H1 (cell line): Measurements from ENCODE around the gene TIMD4. TPM values are rescaled to one million over a fixed set of nuclear protein-coding genes. Genes with fewer than 3 reads are reported as not detected.

Experiments used
- CBX8 ChIP-seq: fragments of 300-800, 300-1000 bp; sonication (generic); IDR thresholded peaks from 2 replicates; pipeline ENCODE4 v1.7.1; 2016; ENCODE audit warnings: low read depth, low read length, borderline replicate concordance
- CREB1 ChIP-seq: IDR thresholded peaks from 2 replicates; pipeline ENCODE4 v1.6.1; 2012; ENCODE audit warnings: inconsistent platforms
- MAFK ChIP-seq: IDR thresholded peaks from 2 replicates; pipeline ENCODE4 v1.6.1; 2012; ENCODE audit warnings: low read depth, mild to moderate bottlenecking, improper control_type of control experiment, low read length
- RAD21 ChIP-seq, 2 experiments: IDR thresholded peaks in 1 of 2; conservative IDR thresholded peaks in 1 of 2; 2 replicates each; pipeline ENCODE4 v1.6.1; 2011; ENCODE audit warnings: low read depth in 2 of 2, low read length in 2 of 2, improper control_type of control experiment in 1 of 2, inconsistent platforms in 1 of 2, mild to moderate bottlenecking in 1 of 2, moderate library complexity in 1 of 2
- RBBP5 ChIP-seq: IDR thresholded peaks from 2 replicates; pipeline ENCODE4 v1.7.1; 2012; ENCODE audit warnings: low read depth, mild to moderate bottlenecking, inconsistent platforms, low read length, moderate library complexity, borderline replicate concordance
- RXRA ChIP-seq: IDR thresholded peaks from 2 replicates; pipeline ENCODE4 v1.6.1; 2011; ENCODE audit warnings: low read depth, mild to moderate bottlenecking, low read length, moderate library complexity; ENCODE audit not compliant: insufficient read depth
- SP4 ChIP-seq: IDR thresholded peaks from 2 replicates; pipeline ENCODE4 v1.6.1; 2012; ENCODE audit warnings: low read length, inconsistent platforms
- polyA plus RNA-seq, 7 experiments: library from polyadenylated mRNA; depleted of rRNA in 3 of 7; stranded (reverse) in 5 of 7; unstranded in 2 of 7; fragments of >200 nt in 5 of 7; fragments of 200-250 nt in 2 of 7; gene quantifications; 1 replicate in 5 of 7; 2 replicates in 1 of 7; 4 replicates in 1 of 7; pipeline versions ENCODE4 v1.2.1 to v1.2.3, GENCODE V29; 2011 to 2013; ENCODE audit warnings: missing spikeins in 2 of 7, mixed read lengths in 2 of 7
- total RNA-seq: library from RNA; stranded (reverse); fragmentation: NEBNext Ultra II Directional; extraction: Animal tissue kit (Norgen Biotek cat#: 25700); gene quantifications from 2 replicates; pipeline ENCODE4 v1.2.1, GENCODE V29; 2021
- TF ChIP-seq, protein P1 (sequence below): fragments of 300-600 bp; sonication (generic); IDR thresholded peaks from 2 replicates; pipeline ENCODE4 v1.7.1; 2012; ENCODE audit warnings: low read length, moderate library complexity, mild to moderate bottlenecking, inconsistent platforms; ENCODE audit not compliant: insufficient replicate concordance
- TF ChIP-seq, protein P2 (sequence below): IDR thresholded peaks from 2 replicates; pipeline ENCODE4 v1.6.1; 2012; ENCODE audit warnings: low read length, inconsistent platforms

TIMD4 gene
- total and polyA plus RNA-seq, 2 of the 8 experiments (the other 6 are each of a cell fraction or from before 2014, with no cell fraction given), result not detected

DNA sequence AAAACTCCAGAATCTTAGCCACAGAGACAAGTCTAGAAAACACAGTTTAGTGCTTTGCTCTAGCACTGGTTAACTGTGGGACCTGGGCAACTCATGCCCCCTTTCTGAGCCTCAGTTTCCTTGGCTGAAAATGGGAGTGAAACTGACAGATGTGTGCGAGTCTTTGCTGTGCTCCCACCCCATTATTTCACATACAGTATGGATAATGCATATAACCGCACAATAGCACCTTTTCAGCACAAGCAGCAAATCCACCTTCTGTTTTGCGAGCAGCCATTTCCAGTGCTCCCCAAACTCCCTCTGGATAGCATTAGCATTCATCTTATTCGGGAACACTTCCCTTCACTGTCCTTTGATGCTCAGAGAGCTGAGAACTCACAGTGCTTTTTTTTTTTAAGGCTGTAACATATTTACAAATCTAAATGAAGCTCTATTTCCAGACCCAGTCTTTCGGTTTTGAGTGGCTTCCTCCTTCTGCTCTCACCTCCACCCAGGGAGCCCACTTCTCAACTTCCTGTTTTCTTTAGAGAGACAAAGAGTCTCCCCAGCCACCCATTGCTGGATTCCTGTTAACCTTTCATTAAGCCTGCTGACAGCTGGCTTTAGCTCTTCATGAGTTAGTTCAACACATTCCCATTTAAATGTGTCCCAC, 49.2 kb downstream of the TIMD4 start (continued):
- TF ChIP-seq, protein P1, sequence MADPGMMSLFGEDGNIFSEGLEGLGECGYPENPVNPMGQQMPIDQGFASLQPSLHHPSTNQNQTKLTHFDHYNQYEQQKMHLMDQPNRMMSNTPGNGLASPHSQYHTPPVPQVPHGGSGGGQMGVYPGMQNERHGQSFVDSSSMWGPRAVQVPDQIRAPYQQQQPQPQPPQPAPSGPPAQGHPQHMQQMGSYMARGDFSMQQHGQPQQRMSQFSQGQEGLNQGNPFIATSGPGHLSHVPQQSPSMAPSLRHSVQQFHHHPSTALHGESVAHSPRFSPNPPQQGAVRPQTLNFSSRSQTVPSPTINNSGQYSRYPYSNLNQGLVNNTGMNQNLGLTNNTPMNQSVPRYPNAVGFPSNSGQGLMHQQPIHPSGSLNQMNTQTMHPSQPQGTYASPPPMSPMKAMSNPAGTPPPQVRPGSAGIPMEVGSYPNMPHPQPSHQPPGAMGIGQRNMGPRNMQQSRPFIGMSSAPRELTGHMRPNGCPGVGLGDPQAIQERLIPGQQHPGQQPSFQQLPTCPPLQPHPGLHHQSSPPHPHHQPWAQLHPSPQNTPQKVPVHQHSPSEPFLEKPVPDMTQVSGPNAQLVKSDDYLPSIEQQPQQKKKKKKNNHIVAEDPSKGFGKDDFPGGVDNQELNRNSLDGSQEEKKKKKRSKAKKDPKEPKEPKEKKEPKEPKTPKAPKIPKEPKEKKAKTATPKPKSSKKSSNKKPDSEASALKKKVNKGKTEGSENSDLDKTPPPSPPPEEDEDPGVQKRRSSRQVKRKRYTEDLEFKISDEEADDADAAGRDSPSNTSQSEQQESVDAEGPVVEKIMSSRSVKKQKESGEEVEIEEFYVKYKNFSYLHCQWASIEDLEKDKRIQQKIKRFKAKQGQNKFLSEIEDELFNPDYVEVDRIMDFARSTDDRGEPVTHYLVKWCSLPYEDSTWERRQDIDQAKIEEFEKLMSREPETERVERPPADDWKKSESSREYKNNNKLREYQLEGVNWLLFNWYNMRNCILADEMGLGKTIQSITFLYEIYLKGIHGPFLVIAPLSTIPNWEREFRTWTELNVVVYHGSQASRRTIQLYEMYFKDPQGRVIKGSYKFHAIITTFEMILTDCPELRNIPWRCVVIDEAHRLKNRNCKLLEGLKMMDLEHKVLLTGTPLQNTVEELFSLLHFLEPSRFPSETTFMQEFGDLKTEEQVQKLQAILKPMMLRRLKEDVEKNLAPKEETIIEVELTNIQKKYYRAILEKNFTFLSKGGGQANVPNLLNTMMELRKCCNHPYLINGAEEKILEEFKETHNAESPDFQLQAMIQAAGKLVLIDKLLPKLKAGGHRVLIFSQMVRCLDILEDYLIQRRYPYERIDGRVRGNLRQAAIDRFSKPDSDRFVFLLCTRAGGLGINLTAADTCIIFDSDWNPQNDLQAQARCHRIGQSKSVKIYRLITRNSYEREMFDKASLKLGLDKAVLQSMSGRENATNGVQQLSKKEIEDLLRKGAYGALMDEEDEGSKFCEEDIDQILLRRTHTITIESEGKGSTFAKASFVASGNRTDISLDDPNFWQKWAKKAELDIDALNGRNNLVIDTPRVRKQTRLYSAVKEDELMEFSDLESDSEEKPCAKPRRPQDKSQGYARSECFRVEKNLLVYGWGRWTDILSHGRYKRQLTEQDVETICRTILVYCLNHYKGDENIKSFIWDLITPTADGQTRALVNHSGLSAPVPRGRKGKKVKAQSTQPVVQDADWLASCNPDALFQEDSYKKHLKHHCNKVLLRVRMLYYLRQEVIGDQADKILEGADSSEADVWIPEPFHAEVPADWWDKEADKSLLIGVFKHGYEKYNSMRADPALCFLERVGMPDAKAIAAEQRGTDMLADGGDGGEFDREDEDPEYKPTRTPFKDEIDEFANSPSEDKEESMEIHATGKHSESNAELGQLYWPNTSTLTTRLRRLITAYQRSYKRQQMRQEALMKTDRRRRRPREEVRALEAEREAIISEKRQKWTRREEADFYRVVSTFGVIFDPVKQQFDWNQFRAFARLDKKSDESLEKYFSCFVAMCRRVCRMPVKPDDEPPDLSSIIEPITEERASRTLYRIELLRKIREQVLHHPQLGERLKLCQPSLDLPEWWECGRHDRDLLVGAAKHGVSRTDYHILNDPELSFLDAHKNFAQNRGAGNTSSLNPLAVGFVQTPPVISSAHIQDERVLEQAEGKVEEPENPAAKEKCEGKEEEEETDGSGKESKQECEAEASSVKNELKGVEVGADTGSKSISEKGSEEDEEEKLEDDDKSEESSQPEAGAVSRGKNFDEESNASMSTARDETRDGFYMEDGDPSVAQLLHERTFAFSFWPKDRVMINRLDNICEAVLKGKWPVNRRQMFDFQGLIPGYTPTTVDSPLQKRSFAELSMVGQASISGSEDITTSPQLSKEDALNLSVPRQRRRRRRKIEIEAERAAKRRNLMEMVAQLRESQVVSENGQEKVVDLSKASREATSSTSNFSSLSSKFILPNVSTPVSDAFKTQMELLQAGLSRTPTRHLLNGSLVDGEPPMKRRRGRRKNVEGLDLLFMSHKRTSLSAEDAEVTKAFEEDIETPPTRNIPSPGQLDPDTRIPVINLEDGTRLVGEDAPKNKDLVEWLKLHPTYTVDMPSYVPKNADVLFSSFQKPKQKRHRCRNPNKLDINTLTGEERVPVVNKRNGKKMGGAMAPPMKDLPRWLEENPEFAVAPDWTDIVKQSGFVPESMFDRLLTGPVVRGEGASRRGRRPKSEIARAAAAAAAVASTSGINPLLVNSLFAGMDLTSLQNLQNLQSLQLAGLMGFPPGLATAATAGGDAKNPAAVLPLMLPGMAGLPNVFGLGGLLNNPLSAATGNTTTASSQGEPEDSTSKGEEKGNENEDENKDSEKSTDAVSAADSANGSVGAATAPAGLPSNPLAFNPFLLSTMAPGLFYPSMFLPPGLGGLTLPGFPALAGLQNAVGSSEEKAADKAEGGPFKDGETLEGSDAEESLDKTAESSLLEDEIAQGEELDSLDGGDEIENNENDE, result peak; percentile 81
- TF ChIP-seq CREB1, result no peak
- TF ChIP-seq MAFK, result no peak
- TF ChIP-seq CBX8, result no peak
- no peak for TF ChIP-seq RAD21 (IDR thresholded peaks at IDR 0.05 in 1 of 2, conservative IDR thresholded peaks at IDR 0.05 in 1 of 2; ENCODE audit: low read depth in 2 of 2, low read length in 2 of 2)
- TF ChIP-seq SP4, result no peak
- TF ChIP-seq RXRA, result no peak
- TF ChIP-seq, protein P2, sequence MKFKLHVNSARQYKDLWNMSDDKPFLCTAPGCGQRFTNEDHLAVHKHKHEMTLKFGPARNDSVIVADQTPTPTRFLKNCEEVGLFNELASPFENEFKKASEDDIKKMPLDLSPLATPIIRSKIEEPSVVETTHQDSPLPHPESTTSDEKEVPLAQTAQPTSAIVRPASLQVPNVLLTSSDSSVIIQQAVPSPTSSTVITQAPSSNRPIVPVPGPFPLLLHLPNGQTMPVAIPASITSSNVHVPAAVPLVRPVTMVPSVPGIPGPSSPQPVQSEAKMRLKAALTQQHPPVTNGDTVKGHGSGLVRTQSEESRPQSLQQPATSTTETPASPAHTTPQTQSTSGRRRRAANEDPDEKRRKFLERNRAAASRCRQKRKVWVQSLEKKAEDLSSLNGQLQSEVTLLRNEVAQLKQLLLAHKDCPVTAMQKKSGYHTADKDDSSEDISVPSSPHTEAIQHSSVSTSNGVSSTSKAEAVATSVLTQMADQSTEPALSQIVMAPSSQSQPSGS, result peak; percentile 74; the same call in 1 of the 2 replicates
- TF ChIP-seq RBBP5, result 0 out of 2 replicates have a peak, but pooled peaks have one; percentile 16
